IMR-90 (cell line): Measurements from ENCODE around the gene ALDH5A1. TPM values are rescaled to one million over a fixed set of nuclear protein-coding genes. Genes with fewer than 3 reads are reported as not detected.

Experiments used
- ATAC-seq: fragments of 200-7000 bp; cut with Tn5 transposase; 2 replicates; pipeline ENCODE4 v1.9.1; 2020; ENCODE audit warnings: low read depth, mild to moderate bottlenecking, moderate library complexity
- BruUV-seq: library from RNA; stranded (reverse); fragments of 400-500 nt; replicated peaks from 2 replicates; lab custom pipeline; 2021; lab: Mats Ljungman, UMichigan
- CTCF ChIA-PET: fragments of 300-600 bp; formaldehyde crosslinking; extraction: SDS; loops from one replicate; lab custom pipeline; 2021; ENCODE audit warnings: antibody characterized with exemption; lab: Yijun Ruan, JAX
- POLR2A ChIA-PET: fragments of 300-600 bp; sonication (Branson Sonifier 250); formaldehyde crosslinking; loops from one replicate; lab custom pipeline; 2022; ENCODE audit warnings: antibody characterized with exemption; ENCODE audit not compliant: unreplicated experiment; lab: Charles Lee
- DNase-seq: peaks from one replicate; pipeline ENCODE4 v3.0.0; 2013
- H2AFZ ChIP-seq: replicated peaks from 2 replicates; pipeline ENCODE3; 2013; ENCODE audit warnings: low read length, mild to moderate bottlenecking; ENCODE audit not compliant: poor library complexity
- H2AK5ac ChIP-seq: 2 replicates; pipeline ENCODE4 v1.6.1; 2013; ENCODE audit warnings: low read depth, low read length, inconsistent platforms
- H2AK9ac ChIP-seq: replicated peaks from 2 replicates; pipeline ENCODE3; 2013; ENCODE audit warnings: mild to moderate bottlenecking, low read depth, low read length, moderate library complexity; ENCODE audit not compliant: poor library complexity
- H2BK120ac ChIP-seq: 2 replicates; pipeline ENCODE4 v1.6.1; 2013; ENCODE audit warnings: low read depth, low read length, inconsistent platforms
- H2BK15ac ChIP-seq: 3 replicates; pipeline ENCODE4 v1.6.1; 2013; ENCODE audit warnings: low read depth, low read length, inconsistent platforms
- H2BK20ac ChIP-seq: 2 replicates; pipeline ENCODE4 v1.6.1; 2013; ENCODE audit warnings: low read depth, mild to moderate bottlenecking, inconsistent platforms, low read length, moderate library complexity
- H2BK5ac ChIP-seq: 2 replicates; pipeline ENCODE4 v1.6.1; 2013; ENCODE audit warnings: mild to moderate bottlenecking, low read depth, low read length, inconsistent platforms; ENCODE audit not compliant: poor library complexity, severe bottlenecking
- H3K14ac ChIP-seq: replicated peaks from 2 replicates; pipeline ENCODE4 v1.6.1; 2013; ENCODE audit warnings: low read depth, low read length, inconsistent platforms
- H3K18ac ChIP-seq: 2 replicates; pipeline ENCODE4 v1.6.1; 2013; ENCODE audit warnings: low read depth, low read length, control low read depth
- H3K23ac ChIP-seq: 2 replicates; pipeline ENCODE4 v1.6.1; 2013; ENCODE audit warnings: low read depth, low read length, inconsistent platforms
- H3K27ac ChIP-seq: 2 replicates; pipeline ENCODE4 v1.5.1; 2013; ENCODE audit warnings: mild to moderate bottlenecking, control low read depth, low read length; ENCODE audit not compliant: insufficient read depth
- H3K27me3 ChIP-seq: 2 replicates; pipeline ENCODE4 v1.6.1; 2013; ENCODE audit warnings: low read length; ENCODE audit not compliant: control insufficient read depth, insufficient read depth
- H3K36me3 ChIP-seq: 2 replicates; pipeline ENCODE4 v1.6.1; 2013; ENCODE audit warnings: low read length, mixed read lengths; ENCODE audit not compliant: control insufficient read depth, insufficient read depth
- H3K4ac ChIP-seq: 2 replicates; pipeline ENCODE4 v1.6.1; 2013; ENCODE audit warnings: low read depth, low read length, inconsistent platforms
- H3K4me1 ChIP-seq: 2 replicates; pipeline ENCODE4 v1.6.1; 2013; ENCODE audit warnings: low read length, mixed read lengths; ENCODE audit not compliant: control insufficient read depth, insufficient read depth
- H3K4me2 ChIP-seq: 2 replicates; pipeline ENCODE4 v1.6.1; 2013; ENCODE audit warnings: low read depth, mild to moderate bottlenecking, control low read depth, low read length, moderate library complexity
- H3K4me3 ChIP-seq: 2 replicates; pipeline ENCODE4 v1.5.1; 2013; ENCODE audit warnings: low read depth, mild to moderate bottlenecking, control low read depth, low read length, moderate library complexity; ENCODE audit not compliant: insufficient read depth
- H3K56ac ChIP-seq: 2 replicates; pipeline ENCODE4 v1.6.1; 2013; ENCODE audit warnings: low read length, inconsistent platforms; ENCODE audit not compliant: insufficient read depth; ENCODE audit errors: extremely low read depth
- H3K79me1 ChIP-seq, 2 experiments: 2 replicates each; pipeline ENCODE4 v1.6.1; 2013; ENCODE audit warnings: low read length in 2 of 2, inconsistent platforms in 1 of 2, low read depth in 1 of 2
- H3K9ac ChIP-seq: 2 replicates; pipeline ENCODE4 v1.6.1; 2013; ENCODE audit warnings: low read depth, low read length, control low read depth
- H3K9me1 ChIP-seq: 2 replicates; pipeline ENCODE4 v1.6.1; 2013; ENCODE audit warnings: low read length, inconsistent platforms; ENCODE audit not compliant: insufficient read depth
- H3K9me3 ChIP-seq: 2 replicates; pipeline ENCODE4 v1.6.1; 2013; ENCODE audit warnings: low read length; ENCODE audit not compliant: control insufficient read depth, insufficient read depth
- H4K20me1 ChIP-seq: 2 replicates; pipeline ENCODE4 v1.6.1; 2013; ENCODE audit warnings: low read length, inconsistent platforms; ENCODE audit not compliant: insufficient read depth
- H4K5ac ChIP-seq: 2 replicates; pipeline ENCODE4 v1.6.1; 2013; ENCODE audit warnings: mild to moderate bottlenecking, low read depth, low read length, control low read depth
- H4K8ac ChIP-seq, 2 experiments: 2 replicates each; pipeline ENCODE4 v1.6.1; 2013; ENCODE audit warnings: low read depth in 2 of 2, low read length in 2 of 2, control low read depth in 1 of 2, inconsistent platforms in 1 of 2
- H4K91ac ChIP-seq: 2 replicates; pipeline ENCODE4 v1.6.1; 2013; ENCODE audit warnings: low read depth, low read length, inconsistent platforms; ENCODE audit not compliant: insufficient read depth
- MAFK ChIP-seq: IDR thresholded peaks from 2 replicates; pipeline ENCODE4 v1.6.1; 2012; ENCODE audit warnings: low read depth, low read length, improper control_type of control experiment
- RCOR1 ChIP-seq: IDR thresholded peaks from 2 replicates; pipeline ENCODE4 v1.6.1; 2012; ENCODE audit warnings: mild to moderate bottlenecking, low read length, improper control_type of control experiment; ENCODE audit not compliant: insufficient replicate concordance
- WGBS, 2 experiments: methylation state at CpG; one replicate each; pipeline versions ENCODE4 v1.1.5 to v1.1.7; 2013; ENCODE audit warnings: missing lambda C conversion rate in 2 of 2; ENCODE audit not compliant: insufficient read length in 1 of 2; ENCODE audit errors: extremely low coverage in 2 of 2; 5-methylcytosine and 5-hydroxymethylcytosine counted together
- dilution Hi-C: fragments of 300-500 bp; cut with HindIII; formaldehyde crosslinking; loops from one replicate; pipeline ENCODE4 v1.14.3; 2018; ENCODE audit warnings: low sequenced_read_pairs; ENCODE audit not compliant: unreplicated experiment
- in situ Hi-C: fragments of 300-500 bp; cut with MboI; formaldehyde crosslinking; loops from 3 replicates; pipeline ENCODE4 v1.14.3; 2019; ENCODE audit warnings: low sequenced_read_pairs, inconsistent platforms, mixed read lengths
- intact Hi-C: fragments of 100-400 bp; cut with micrococcal nuclease; formaldehyde crosslinking; loops from 2 replicates; pipeline ENCODE4 v1.10.0; 2022
- polyA plus RNA-seq, 3 experiments: library from polyadenylated mRNA; depleted of rRNA; stranded (reverse); fragments of >200 nt; gene quantifications; 2 replicates each; pipeline ENCODE4 v1.2.3, GENCODE V29; 2012; ENCODE audit warnings: low replicate concordance in 1 of 3
- total RNA-seq: library from RNA; depleted of rRNA; stranded (reverse); fragments of >200 nt; gene quantifications from 2 replicates; pipeline ENCODE4 v1.2.3, GENCODE V29; 2012

The ALDH5A1 gene
- total and polyA plus RNA-seq, 2 of the 4 experiments (the other 2 are of a cell fraction), result 0.36 to 0.48 TPM

DNA sequence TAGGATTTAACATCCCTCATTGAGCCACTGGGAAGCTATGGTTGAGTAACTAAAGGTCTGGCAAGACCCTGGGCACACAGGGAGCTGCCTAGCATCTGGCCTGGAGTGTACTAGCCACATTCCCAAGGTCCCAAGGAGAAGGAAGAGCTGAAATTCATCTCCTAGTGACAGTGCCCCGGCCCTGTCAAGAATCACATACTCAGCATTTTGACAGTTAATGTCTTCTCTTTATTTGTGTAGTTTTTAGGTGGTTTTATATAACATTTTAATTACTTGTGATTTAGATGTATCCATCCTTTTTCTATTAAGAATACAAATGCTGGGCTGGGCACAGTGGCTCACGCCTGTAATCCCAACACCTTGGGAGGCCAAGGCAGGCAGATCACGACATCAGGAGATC, 40.4 kb downstream of the ALDH5A1 start:
- no peak overlapping the region for H2AFZ ChIP-seq
- TF ChIP-seq MAFK (peak; percentile 43), RCOR1 (no peak)
- H3K4me1 ChIP-seq, result no peaks in the 10 kb centered on the region
- H3K79me1 ChIP-seq, result no peaks in the 10 kb centered on the region
- dilution Hi-C loops, result no loop called here
- H2BK5ac ChIP-seq, result no peak overlapping the region
- ATAC-seq, result no peak
- H2BK20ac ChIP-seq, result no peak overlapping the region
- intact Hi-C loops, result no loop called here
- CTCF ChIA-PET, result no interaction called here
- DNase-seq, result no peak
- H4K20me1 ChIP-seq, result no peaks in the 10 kb centered on the region
- no peak overlapping the region for H3K9ac ChIP-seq
- no peak overlapping the region for H3K56ac ChIP-seq
- no peak overlapping the region for H3K18ac ChIP-seq
- no peak overlapping the region for H3K14ac ChIP-seq
- H3K27ac ChIP-seq, result no peak overlapping the region
- H3K4me2 ChIP-seq, result no peak overlapping the region
- H4K8ac ChIP-seq, result no peak overlapping the region
- no peak overlapping the region for H2BK15ac ChIP-seq
- POLR2A ChIA-PET, result no interaction called here
- H4K5ac ChIP-seq, result no peak overlapping the region
- no peak overlapping the region for H3K4me3 ChIP-seq
- 0 out of 2 replicates have a peak, but pooled peaks cover 1% of the 10 kb centered on the region for H3K27me3 ChIP-seq
- H3K4ac ChIP-seq, result no peak overlapping the region
- no peaks in the 10 kb centered on the region for H3K36me3 ChIP-seq
- H3K9me3 ChIP-seq, result no peaks in the 10 kb centered on the region
- H2AK5ac ChIP-seq, result no peak overlapping the region
- H2BK120ac ChIP-seq, result no peak overlapping the region
- no TSS peak for BruUV-seq
- no peaks in the 10 kb centered on the region for H3K9me1 ChIP-seq
- H2AK9ac ChIP-seq, result no peak overlapping the region
- WGBS, 2 experiments, result no CpG with 5 or more reads among the region's 3 CpGs
- H3K23ac ChIP-seq, result no peak overlapping the region
- in situ Hi-C loops, result no loop called here
- no peak overlapping the region for H4K91ac ChIP-seq
